Testis (tissue), 3 donors: ENCODE data around the gene NPB. TPM values are rescaled to one million over a fixed set of nuclear protein-coding genes. Genes with fewer than 3 reads are reported as not detected.

Source experiments
- DNase-seq: peaks from one replicate; pipeline ENCODE4 v3.0.0-alpha.2; 2019
- H3K27ac ChIP-seq, 2 donors: fragments of 200-600 bp; sonication (generic); one replicate each; pipeline ENCODE4 v1.5.1; 2019
- H3K27me3 ChIP-seq: fragments of 200-600 bp; sonication (generic); one replicate; pipeline ENCODE4 v1.5.1; 2019
- H3K36me3 ChIP-seq: fragments of 200-600 bp; sonication (generic); one replicate; pipeline ENCODE4 v1.5.1; 2017; ENCODE audit warnings: low read depth; ENCODE audit errors: missing control alignments
- H3K4me1 ChIP-seq: fragments of 200-600 bp; sonication (generic); one replicate; pipeline ENCODE4 v1.5.1; 2019
- H3K4me3 ChIP-seq, 2 donors: fragments of 200-600 bp; sonication (generic); one replicate each; pipeline ENCODE4 v1.5.1; 2017 to 2019
- H3K9me3 ChIP-seq: fragments of 200-600 bp; sonication (generic); one replicate; pipeline ENCODE4 v1.5.1; 2017
- CTCF ChIP-seq, 3 experiments: fragments of 450-650 bp in 2 of 3; fragments of 200-600 bp in 1 of 3; sonication (generic) in 1 of 3; IDR thresholded peaks; one replicate each; pipeline ENCODE4 v1.5.1; 2016 to 2019; ENCODE audit warnings: antibody characterized with exemption in 3 of 3, mild to moderate bottlenecking in 2 of 3, moderate library complexity in 1 of 3
- POLR2A ChIP-seq: fragments of 450-650 bp; IDR thresholded peaks from one replicate; pipeline ENCODE4 v1.6.1; 2017; ENCODE audit warnings: antibody characterized with exemption, mild to moderate bottlenecking, moderate library complexity
- WGBS, 2 donors: methylation state at CpG; one replicate each; pipeline ENCODE4 v1.1.5; 2018; 5-methylcytosine and 5-hydroxymethylcytosine counted together
- intact Hi-C: fragments of 100-400 bp; cut with DNase I; formaldehyde crosslinking; loops from one replicate; pipeline ENCODE4 v1.15.1; 2023; ENCODE audit warnings: low total_unique reads
- polyA plus RNA-seq: library from polyadenylated mRNA; stranded (reverse); fragments of 350-450 nt; fragmentation: Illumina TruSeq; extraction: RNeasy Lipid Tissue Mini Kit (QIAGEN cat#74804); gene quantifications from one replicate; pipeline ENCODE4 v1.2.3, GENCODE V29; 2014; ENCODE audit warnings: low read depth, low replicate concordance; ENCODE audit not compliant: insufficient read depth
- total RNA-seq, 2 donors: library from RNA; depleted of rRNA; stranded (reverse); fragments of >200 nt; gene quantifications; one replicate each; pipeline ENCODE4 v1.2.3, GENCODE V29; 2016

NPB gene
- total and polyA plus RNA-seq, 3 donors from 2014 or later: 1.8 to 27.3 (median 22.7) TPM

DNA sequence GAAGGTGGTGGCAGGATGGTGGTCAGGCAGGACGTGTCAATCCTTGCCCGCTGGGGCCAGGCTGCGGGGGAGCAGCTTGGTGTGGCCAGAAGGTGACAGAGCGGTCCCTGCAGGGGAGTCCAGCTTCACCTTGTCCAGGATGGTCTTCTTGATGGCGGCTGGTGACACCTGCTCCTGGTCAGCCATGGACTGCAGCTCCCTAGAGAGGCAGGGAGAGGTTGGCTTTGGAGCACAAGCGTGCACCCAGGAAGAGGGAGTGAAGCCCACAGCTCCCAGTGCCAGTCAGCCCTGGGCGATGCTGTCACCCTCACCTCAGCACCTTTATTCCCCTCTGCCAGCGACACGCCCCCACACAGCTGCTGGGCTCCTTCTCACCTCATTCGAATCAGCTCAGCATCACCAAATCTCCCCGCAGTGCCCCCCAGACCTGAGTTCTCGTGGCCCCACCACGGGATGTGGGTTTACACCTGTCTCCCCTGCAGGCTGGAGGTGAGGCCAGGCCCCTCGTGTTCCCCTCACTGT is 31.2 kb downstream of the NPB start:
- no peak for DNase-seq
- H3K4me1 ChIP-seq: peaks cover 10% of the 10 kb centered on the region
- H3K27ac ChIP-seq: no peak overlapping the region
- intact Hi-C loops: no loop called here
- H3K36me3 ChIP-seq: no peaks in the 10 kb centered on the region
- no peaks in the 10 kb centered on the region for H3K9me3 ChIP-seq
- TF ChIP-seq POLR2A (no peak), CTCF (IDR thresholded peaks at IDR 0.05) (no peak)
- H3K27me3 ChIP-seq: no peaks in the 10 kb centered on the region
- H3K4me3 ChIP-seq: no peak overlapping the region
- 86 to 90% methylated on average over 14 of the region's 14 CpGs for WGBS, 2 donors

DNA sequence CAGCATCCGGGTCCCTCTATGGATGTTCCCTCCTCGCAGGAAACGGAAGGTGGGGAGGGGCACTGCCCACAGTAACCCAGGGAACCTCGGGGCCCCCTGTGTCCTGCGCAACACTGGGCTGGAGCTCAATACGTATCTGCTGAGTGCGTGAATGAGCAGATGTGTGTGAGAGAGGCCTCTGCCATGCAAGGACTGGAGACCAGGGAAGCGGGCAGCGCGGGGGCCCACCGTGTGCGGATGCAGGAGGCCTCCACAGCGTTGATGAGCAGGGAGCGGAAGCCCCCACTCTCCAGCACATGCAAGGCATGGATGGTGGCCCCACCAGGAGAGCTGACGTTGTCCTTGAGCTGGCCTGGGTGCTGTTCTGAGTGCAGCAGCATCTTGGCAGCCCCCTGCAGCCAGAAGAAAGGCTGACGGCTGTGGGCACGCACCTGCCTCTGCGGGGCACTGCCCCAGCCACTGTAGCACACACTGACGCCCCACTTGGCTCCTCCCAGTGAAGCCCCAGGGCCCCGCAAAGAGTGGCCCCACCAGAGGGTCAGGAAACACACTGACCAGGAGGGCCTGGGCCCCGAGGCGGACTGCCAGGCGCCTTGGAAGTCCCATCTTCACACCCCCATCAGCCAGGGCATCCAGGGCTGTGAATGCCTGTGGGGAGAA is 32.2 kb downstream of the NPB start:
- H3K4me1 ChIP-seq: peaks cover 6% of the 10 kb centered on the region
- WGBS, 2 donors: 84 to 95% methylated on average over 4 to 22 of the region's 23 CpGs
- no peak overlapping the region for H3K27ac ChIP-seq
- no peaks in the 10 kb centered on the region for H3K36me3 ChIP-seq
- no peak for DNase-seq
- TF ChIP-seq CTCF (IDR thresholded peaks at IDR 0.05) (no peak), POLR2A (no peak)
- no peaks in the 10 kb centered on the region for H3K9me3 ChIP-seq
- intact Hi-C loops: no loop called here
- no peaks in the 10 kb centered on the region for H3K27me3 ChIP-seq
- H3K4me3 ChIP-seq: no peak overlapping the region

GRCh38 chr17:81934850-81935708 is 33.0 kb downstream of the NPB start:
- H3K27ac ChIP-seq: no peak overlapping the region
- H3K4me1 ChIP-seq: peaks cover 6% of the 10 kb centered on the region
- no peak for DNase-seq
- TF ChIP-seq CTCF (IDR thresholded peaks at IDR 0.05) (no peak), POLR2A (no peak)
- no peaks in the 10 kb centered on the region for H3K36me3 ChIP-seq
- WGBS, 2 donors: 92 to 94% methylated on average over 23 to 38 of the region's 38 CpGs
- no peaks in the 10 kb centered on the region for H3K9me3 ChIP-seq
- no peak overlapping the region for H3K4me3 ChIP-seq
- intact Hi-C loops: no loop called here
- H3K27me3 ChIP-seq: no peaks in the 10 kb centered on the region

GRCh38 chr17:81935709-81936084 is 33.7 kb downstream of the NPB start:
- Histone ChIP-seq H3K27ac (no peak overlapping the region), H3K27me3 (no peaks in the 10 kb centered on the region), H3K9me3 (no peaks in the 10 kb centered on the region), H3K4me3 (no peak overlapping the region), H3K4me1 (peaks cover 6% of the 10 kb centered on the region), H3K36me3 (no peaks in the 10 kb centered on the region)
- 84 to 93% methylated on average over 6 of the region's 6 CpGs for WGBS, 2 donors
- DNase-seq: no peak
- intact Hi-C loops: no loop called here
- TF ChIP-seq CTCF (IDR thresholded peaks at IDR 0.05) (no peak), POLR2A (no peak)
